Stimulated activated CD4-positive, alpha-beta T cell treated with anti-CD3 and anti-CD28 coated beads, Interleukin-12 subunit alpha, Interleukin-12 subunit beta, amount 100 ng/mL, for 24 hours (primary cell): ENCODE results near the gene DCTN2.
"Not testable (repeated sequence)": the region's sequence is repeated elsewhere in the genome, so short reads cannot be mapped to it uniquely, and the experiment has no call there.

Experiments
- DNase-seq, 2 experiments: peaks; one replicate each; pipeline ENCODE4 v3.0.0-alpha.2; 2020; ENCODE audit warnings: low read depth in 2 of 2

The DCTN2 gene

GRCh38 chr12:57516617-57517153 lies 30.3 kb downstream of the DCTN2 start:
- DNase-seq, result no peak

GRCh38 chr12:57515934-57516541 lies 31.0 kb downstream of the DCTN2 start:
- DNase-seq, result no peak

- DNase-seq, result no peak
Observed at GRCh38 chr12:57515408-57515933, 31.5 kb downstream of the DCTN2 start.

GRCh38 chr12:57514720-57515407 lies 32.1 kb downstream of the DCTN2 start:
- DNase-seq, result no peak

GRCh38 chr12:57514246-57514645 lies 32.7 kb downstream of the DCTN2 start:
- DNase-seq, result not testable (repeated sequence)

GRCh38 chr12:57513677-57514076 lies 33.3 kb downstream of the DCTN2 start:
- not testable (repeated sequence) for DNase-seq

- no peak for DNase-seq
Observed at GRCh38 chr12:57513266-57513665, 33.7 kb downstream of the DCTN2 start.

- DNase-seq, result no peak
Observed at GRCh38 chr12:57512665-57513064, 34.3 kb downstream of the DCTN2 start.

GRCh38 chr12:57511588-57512325 lies 35.2 kb downstream of the DCTN2 start:
- no peak for DNase-seq

GRCh38 chr12:57511161-57511560 lies 35.8 kb downstream of the DCTN2 start:
- DNase-seq, result no peak

GRCh38 chr12:57507796-57508195 lies 39.2 kb downstream of the DCTN2 start:
- not testable (repeated sequence) for DNase-seq

- DNase-seq, result not testable (repeated sequence)
Observed at GRCh38 chr12:57506541-57506940, 40.5 kb downstream of the DCTN2 start.

GRCh38 chr12:57502311-57502969 lies 44.6 kb downstream of the DCTN2 start:
- not testable (repeated sequence) for DNase-seq

- no peak for DNase-seq
Observed at GRCh38 chr12:57500213-57500612, 46.8 kb downstream of the DCTN2 start.

- DNase-seq, result no peak
Observed at GRCh38 chr12:57498571-57498970, 48.4 kb downstream of the DCTN2 start.

- DNase-seq, result no peak
Observed at GRCh38 chr12:57498132-57498502, 48.9 kb downstream of the DCTN2 start.

GRCh38 chr12:57497223-57498131 lies 49.5 kb downstream of the DCTN2 start:
- DNase-seq, result no peak

- DNase-seq, result no peak
Observed at GRCh38 chr12:57496822-57497221, 50.2 kb downstream of the DCTN2 start.

GRCh38 chr12:57495051-57495701 lies 51.8 kb downstream of the DCTN2 start:
- DNase-seq, result not testable (repeated sequence)
